H1 (cell line): Measurements from ENCODE around the gene CAMK2B. TPM values are rescaled to one million over a fixed set of nuclear protein-coding genes. Genes with fewer than 3 reads are reported as not detected.

Source experiments
- BRCA1 ChIP-seq: IDR thresholded peaks from 2 replicates; pipeline ENCODE4 v1.6.1; 2012; ENCODE audit warnings: low read depth, low read length, improper control_type of control experiment
- polyA plus RNA-seq, 7 experiments: library from polyadenylated mRNA; depleted of rRNA in 3 of 7; stranded (reverse) in 5 of 7; unstranded in 2 of 7; fragments of >200 nt in 5 of 7; fragments of 200-250 nt in 2 of 7; gene quantifications; 1 replicate in 5 of 7; 2 replicates in 1 of 7; 4 replicates in 1 of 7; pipeline versions ENCODE4 v1.2.1 to v1.2.3, GENCODE V29; 2011 to 2013; ENCODE audit warnings: missing spikeins in 2 of 7, mixed read lengths in 2 of 7
- total RNA-seq: library from RNA; stranded (reverse); fragmentation: NEBNext Ultra II Directional; extraction: Animal tissue kit (Norgen Biotek cat#: 25700); gene quantifications from 2 replicates; pipeline ENCODE4 v1.2.1, GENCODE V29; 2021
- TF ChIP-seq, protein P1 (sequence below): fragments of 300-600 bp; sonication (generic); IDR thresholded peaks from 2 replicates; pipeline ENCODE4 v1.7.1; 2012; ENCODE audit warnings: low read length, moderate library complexity, mild to moderate bottlenecking, inconsistent platforms; ENCODE audit not compliant: insufficient replicate concordance

CAMK2B gene
- total and polyA plus RNA-seq, 2 of the 8 experiments (the other 6 are each of a cell fraction or from before 2014, with no cell fraction given) = 0.05 to 0.15 TPM

DNA sequence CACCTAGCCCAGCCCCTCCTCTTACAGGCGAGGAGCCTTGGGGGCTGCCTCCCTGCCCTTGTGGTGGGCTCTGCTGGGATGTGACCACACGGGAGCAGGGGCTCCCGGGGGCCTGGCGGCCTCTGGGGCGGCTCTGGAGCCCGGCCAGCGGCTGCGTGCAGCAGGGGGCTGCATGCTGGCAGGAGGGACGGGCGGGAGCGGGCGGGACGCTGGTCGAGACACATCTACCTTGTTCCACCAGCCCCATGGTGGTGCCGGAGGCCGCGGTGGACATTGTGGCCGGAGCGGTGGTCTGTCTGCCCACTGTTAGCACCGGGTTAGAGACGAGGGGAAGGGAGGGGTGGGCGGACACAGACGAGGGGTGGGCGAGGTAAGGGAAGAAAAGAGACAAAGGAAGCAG lies 86.0 kb downstream of the CAMK2B start (continued):
- TF ChIP-seq, protein P1, sequence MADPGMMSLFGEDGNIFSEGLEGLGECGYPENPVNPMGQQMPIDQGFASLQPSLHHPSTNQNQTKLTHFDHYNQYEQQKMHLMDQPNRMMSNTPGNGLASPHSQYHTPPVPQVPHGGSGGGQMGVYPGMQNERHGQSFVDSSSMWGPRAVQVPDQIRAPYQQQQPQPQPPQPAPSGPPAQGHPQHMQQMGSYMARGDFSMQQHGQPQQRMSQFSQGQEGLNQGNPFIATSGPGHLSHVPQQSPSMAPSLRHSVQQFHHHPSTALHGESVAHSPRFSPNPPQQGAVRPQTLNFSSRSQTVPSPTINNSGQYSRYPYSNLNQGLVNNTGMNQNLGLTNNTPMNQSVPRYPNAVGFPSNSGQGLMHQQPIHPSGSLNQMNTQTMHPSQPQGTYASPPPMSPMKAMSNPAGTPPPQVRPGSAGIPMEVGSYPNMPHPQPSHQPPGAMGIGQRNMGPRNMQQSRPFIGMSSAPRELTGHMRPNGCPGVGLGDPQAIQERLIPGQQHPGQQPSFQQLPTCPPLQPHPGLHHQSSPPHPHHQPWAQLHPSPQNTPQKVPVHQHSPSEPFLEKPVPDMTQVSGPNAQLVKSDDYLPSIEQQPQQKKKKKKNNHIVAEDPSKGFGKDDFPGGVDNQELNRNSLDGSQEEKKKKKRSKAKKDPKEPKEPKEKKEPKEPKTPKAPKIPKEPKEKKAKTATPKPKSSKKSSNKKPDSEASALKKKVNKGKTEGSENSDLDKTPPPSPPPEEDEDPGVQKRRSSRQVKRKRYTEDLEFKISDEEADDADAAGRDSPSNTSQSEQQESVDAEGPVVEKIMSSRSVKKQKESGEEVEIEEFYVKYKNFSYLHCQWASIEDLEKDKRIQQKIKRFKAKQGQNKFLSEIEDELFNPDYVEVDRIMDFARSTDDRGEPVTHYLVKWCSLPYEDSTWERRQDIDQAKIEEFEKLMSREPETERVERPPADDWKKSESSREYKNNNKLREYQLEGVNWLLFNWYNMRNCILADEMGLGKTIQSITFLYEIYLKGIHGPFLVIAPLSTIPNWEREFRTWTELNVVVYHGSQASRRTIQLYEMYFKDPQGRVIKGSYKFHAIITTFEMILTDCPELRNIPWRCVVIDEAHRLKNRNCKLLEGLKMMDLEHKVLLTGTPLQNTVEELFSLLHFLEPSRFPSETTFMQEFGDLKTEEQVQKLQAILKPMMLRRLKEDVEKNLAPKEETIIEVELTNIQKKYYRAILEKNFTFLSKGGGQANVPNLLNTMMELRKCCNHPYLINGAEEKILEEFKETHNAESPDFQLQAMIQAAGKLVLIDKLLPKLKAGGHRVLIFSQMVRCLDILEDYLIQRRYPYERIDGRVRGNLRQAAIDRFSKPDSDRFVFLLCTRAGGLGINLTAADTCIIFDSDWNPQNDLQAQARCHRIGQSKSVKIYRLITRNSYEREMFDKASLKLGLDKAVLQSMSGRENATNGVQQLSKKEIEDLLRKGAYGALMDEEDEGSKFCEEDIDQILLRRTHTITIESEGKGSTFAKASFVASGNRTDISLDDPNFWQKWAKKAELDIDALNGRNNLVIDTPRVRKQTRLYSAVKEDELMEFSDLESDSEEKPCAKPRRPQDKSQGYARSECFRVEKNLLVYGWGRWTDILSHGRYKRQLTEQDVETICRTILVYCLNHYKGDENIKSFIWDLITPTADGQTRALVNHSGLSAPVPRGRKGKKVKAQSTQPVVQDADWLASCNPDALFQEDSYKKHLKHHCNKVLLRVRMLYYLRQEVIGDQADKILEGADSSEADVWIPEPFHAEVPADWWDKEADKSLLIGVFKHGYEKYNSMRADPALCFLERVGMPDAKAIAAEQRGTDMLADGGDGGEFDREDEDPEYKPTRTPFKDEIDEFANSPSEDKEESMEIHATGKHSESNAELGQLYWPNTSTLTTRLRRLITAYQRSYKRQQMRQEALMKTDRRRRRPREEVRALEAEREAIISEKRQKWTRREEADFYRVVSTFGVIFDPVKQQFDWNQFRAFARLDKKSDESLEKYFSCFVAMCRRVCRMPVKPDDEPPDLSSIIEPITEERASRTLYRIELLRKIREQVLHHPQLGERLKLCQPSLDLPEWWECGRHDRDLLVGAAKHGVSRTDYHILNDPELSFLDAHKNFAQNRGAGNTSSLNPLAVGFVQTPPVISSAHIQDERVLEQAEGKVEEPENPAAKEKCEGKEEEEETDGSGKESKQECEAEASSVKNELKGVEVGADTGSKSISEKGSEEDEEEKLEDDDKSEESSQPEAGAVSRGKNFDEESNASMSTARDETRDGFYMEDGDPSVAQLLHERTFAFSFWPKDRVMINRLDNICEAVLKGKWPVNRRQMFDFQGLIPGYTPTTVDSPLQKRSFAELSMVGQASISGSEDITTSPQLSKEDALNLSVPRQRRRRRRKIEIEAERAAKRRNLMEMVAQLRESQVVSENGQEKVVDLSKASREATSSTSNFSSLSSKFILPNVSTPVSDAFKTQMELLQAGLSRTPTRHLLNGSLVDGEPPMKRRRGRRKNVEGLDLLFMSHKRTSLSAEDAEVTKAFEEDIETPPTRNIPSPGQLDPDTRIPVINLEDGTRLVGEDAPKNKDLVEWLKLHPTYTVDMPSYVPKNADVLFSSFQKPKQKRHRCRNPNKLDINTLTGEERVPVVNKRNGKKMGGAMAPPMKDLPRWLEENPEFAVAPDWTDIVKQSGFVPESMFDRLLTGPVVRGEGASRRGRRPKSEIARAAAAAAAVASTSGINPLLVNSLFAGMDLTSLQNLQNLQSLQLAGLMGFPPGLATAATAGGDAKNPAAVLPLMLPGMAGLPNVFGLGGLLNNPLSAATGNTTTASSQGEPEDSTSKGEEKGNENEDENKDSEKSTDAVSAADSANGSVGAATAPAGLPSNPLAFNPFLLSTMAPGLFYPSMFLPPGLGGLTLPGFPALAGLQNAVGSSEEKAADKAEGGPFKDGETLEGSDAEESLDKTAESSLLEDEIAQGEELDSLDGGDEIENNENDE = no peak
- TF ChIP-seq BRCA1 = no peak
